H1 (cell line): Measurements from ENCODE around the gene ST7L. TPM values are rescaled to one million over a fixed set of nuclear protein-coding genes. Genes with fewer than 3 reads are reported as not detected.

ENCODE experiments used
- CTCF ChIA-PET: fragments of 300-600 bp; sonication (Branson Sonifier 250); formaldehyde crosslinking; loops from one replicate; lab custom pipeline; 2021; ENCODE audit not compliant: partially characterized antibody; lab: Charles Lee
- POLR2A ChIA-PET: fragments of 300-600 bp; sonication (Branson Sonifier 250); formaldehyde crosslinking; loops from one replicate; lab custom pipeline; 2021; ENCODE audit warnings: inconsistent platforms; ENCODE audit not compliant: partially characterized antibody; lab: Charles Lee
- DNase-seq, 2 experiments: peaks; one replicate each; pipeline versions ENCODE4 v3.0.0 to v3.0.0-alpha.2; 2010 to 2022; ENCODE audit warnings: low spot score in 2 of 2, low read depth in 1 of 2, mixed read lengths in 1 of 2
- FAIRE-seq: peaks from 2 replicates; lab custom pipeline; 2011; peaks lifted over from hg19 to GRCh38; lab: Jason Lieb, UNC
- H2AFZ ChIP-seq: 2 replicates; pipeline ENCODE4 v1.8.1; 2012; ENCODE audit warnings: low read length, inconsistent platforms
- H2AK5ac ChIP-seq: 2 replicates; pipeline ENCODE4 v1.6.1; 2013; ENCODE audit warnings: low read depth, low read length
- H2BK120ac ChIP-seq: replicated peaks from 2 replicates; pipeline ENCODE3; 2013; ENCODE audit warnings: low read depth, low read length, inconsistent platforms
- H2BK12ac ChIP-seq: 2 replicates; pipeline ENCODE4 v1.6.1; 2013; ENCODE audit warnings: low read depth, low read length
- H2BK15ac ChIP-seq: 2 replicates; pipeline ENCODE4 v1.6.1; 2013; ENCODE audit warnings: low read length
- H2BK20ac ChIP-seq: 2 replicates; pipeline ENCODE4 v1.6.1; 2013; ENCODE audit warnings: low read length
- H2BK5ac ChIP-seq: 2 replicates; pipeline ENCODE4 v1.6.1; 2013; ENCODE audit warnings: low read depth, low read length
- H3K14ac ChIP-seq: 2 replicates; pipeline ENCODE4 v1.6.1; 2013; ENCODE audit warnings: inconsistent platforms; ENCODE audit not compliant: insufficient read length
- H3K18ac ChIP-seq: 2 replicates; pipeline ENCODE4 v1.6.1; 2013; ENCODE audit warnings: low read length; ENCODE audit errors: extremely low read depth
- H3K23ac ChIP-seq: 2 replicates; pipeline ENCODE4 v1.6.1; 2013; ENCODE audit warnings: inconsistent platforms; ENCODE audit not compliant: insufficient read length
- H3K23me2 ChIP-seq: 2 replicates; pipeline ENCODE4 v1.6.1; 2013; ENCODE audit warnings: low read depth, low read length
- H3K27ac ChIP-seq: 2 replicates; pipeline ENCODE4 v1.6.1; 2011; ENCODE audit warnings: low read depth, low read length, inconsistent platforms
- H3K27me3 ChIP-seq, 4 experiments: replicated peaks in 1 of 4; 1 replicate in 1 of 4; 2 replicates in 3 of 4; pipeline versions ENCODE4 v1.6.1 to v1.8.1; 2011 to 2013; ENCODE audit warnings: low read length in 3 of 4, mild to moderate bottlenecking in 3 of 4, inconsistent platforms in 2 of 4, mixed read lengths in 2 of 4, moderate library complexity in 1 of 4; ENCODE audit not compliant: control insufficient read depth in 3 of 4, insufficient read depth in 3 of 4; ENCODE audit errors: extremely low read depth in 1 of 4
- H3K36me3 ChIP-seq, 4 experiments: 2 replicates each; pipeline versions ENCODE4 v1.6.1 to v1.8.1; 2011 to 2013; ENCODE audit warnings: mild to moderate bottlenecking in 4 of 4, low read length in 3 of 4, moderate library complexity in 2 of 4, control low read depth in 1 of 4, inconsistent platforms in 1 of 4; ENCODE audit not compliant: insufficient read depth in 4 of 4, control insufficient read depth in 2 of 4
- H3K4ac ChIP-seq: replicated peaks from 2 replicates; pipeline ENCODE3; 2013; ENCODE audit warnings: low read length, low read depth, mixed read lengths, inconsistent platforms; ENCODE audit not compliant: insufficient read length
- H3K4me1 ChIP-seq, 4 experiments: replicated peaks in 1 of 4; 1 replicate in 1 of 4; 2 replicates in 3 of 4; pipeline versions ENCODE4 v1.6.1 to v1.8.1; 2011 to 2013; ENCODE audit warnings: low read length in 3 of 4, inconsistent platforms in 2 of 4, mixed read lengths in 1 of 4; ENCODE audit not compliant: insufficient read depth in 4 of 4, control insufficient read depth in 3 of 4
- H3K4me2 ChIP-seq, 2 experiments: 2 replicates each; pipeline versions ENCODE4 v1.6.1 to v1.8.1; 2011 to 2013; ENCODE audit warnings: low read depth in 2 of 2, low read length in 2 of 2, control low read depth in 1 of 2, inconsistent platforms in 1 of 2, mild to moderate bottlenecking in 1 of 2; ENCODE audit not compliant: insufficient read depth in 1 of 2
- H3K4me3 ChIP-seq, 4 experiments: fragments of 200-600, 300-600 bp in 1 of 4; sonication (generic), shearing (Covaris generic), sonication (Bioruptor Twin) in 1 of 4; 2 replicates each; pipeline versions ENCODE4 v1.5.1 to v1.8.1; 2011 to 2016; ENCODE audit warnings: low read length in 4 of 4, low read depth in 3 of 4, control low read depth in 2 of 4, inconsistent platforms in 2 of 4, mild to moderate bottlenecking in 2 of 4, mixed read lengths in 1 of 4, moderate library complexity in 1 of 4; ENCODE audit not compliant: insufficient read depth in 2 of 4; ENCODE audit errors: extremely low read depth in 1 of 4
- H3K56ac ChIP-seq: replicated peaks from 2 replicates; pipeline ENCODE3; 2013; ENCODE audit warnings: low read depth, mild to moderate bottlenecking, mixed read lengths, low read length, inconsistent platforms; ENCODE audit not compliant: insufficient read length
- H3K79me1 ChIP-seq: 2 replicates; pipeline ENCODE4 v1.6.1; 2013; ENCODE audit warnings: low read depth, low read length, control low read depth
- H3K79me2 ChIP-seq, 2 experiments: 2 replicates each; pipeline versions ENCODE4 v1.6.1 to v1.8.1; 2012 to 2013; ENCODE audit warnings: low read length in 2 of 2, mild to moderate bottlenecking in 2 of 2, inconsistent platforms in 1 of 2; ENCODE audit not compliant: insufficient read depth in 2 of 2, control insufficient read depth in 1 of 2
- H3K9ac ChIP-seq, 4 experiments: replicated peaks in 1 of 4; 1 replicate in 1 of 4; 2 replicates in 3 of 4; pipeline versions ENCODE4 v1.6.1 to v1.8.1; 2011 to 2013; ENCODE audit warnings: low read depth in 3 of 4, low read length in 3 of 4, control low read depth in 2 of 4, mild to moderate bottlenecking in 2 of 4, moderate library complexity in 2 of 4, inconsistent platforms in 1 of 4; ENCODE audit errors: extremely low read depth in 1 of 4
- H3K9me3 ChIP-seq, 2 experiments: 2 replicates each; pipeline versions ENCODE4 v1.6.1 to v1.8.1; 2012 to 2013; ENCODE audit warnings: mild to moderate bottlenecking in 2 of 2, moderate library complexity in 2 of 2, control low read depth in 1 of 2, inconsistent platforms in 1 of 2, low read depth in 1 of 2, low read length in 1 of 2, mixed read lengths in 1 of 2; ENCODE audit not compliant: insufficient read depth in 2 of 2
- H4K20me1 ChIP-seq, 2 experiments: replicated peaks in 1 of 2; 2 replicates each; pipeline versions ENCODE3 to v1.8.1; 2011 to 2013; ENCODE audit warnings: inconsistent platforms in 2 of 2, low read length in 2 of 2, mild to moderate bottlenecking in 1 of 2; ENCODE audit not compliant: insufficient read depth in 2 of 2, control insufficient read depth in 1 of 2
- H4K5ac ChIP-seq: 2 replicates; pipeline ENCODE4 v1.6.1; 2013; ENCODE audit warnings: low read length, low read depth, mixed read lengths, inconsistent platforms; ENCODE audit not compliant: insufficient read length
- H4K8ac ChIP-seq: 2 replicates; pipeline ENCODE4 v1.8.0; 2013; ENCODE audit warnings: mild to moderate bottlenecking, moderate library complexity, low read length, inconsistent platforms; ENCODE audit not compliant: insufficient read depth; ENCODE audit errors: extremely low read depth
- H4K91ac ChIP-seq: replicated peaks from 2 replicates; pipeline ENCODE3; 2013; ENCODE audit warnings: low read length, mixed read lengths, inconsistent platforms; ENCODE audit not compliant: insufficient read length
- BACH1 ChIP-seq: IDR thresholded peaks from 2 replicates; pipeline ENCODE4 v1.6.1; 2012; ENCODE audit warnings: low read length, improper control_type of control experiment
- CEBPB ChIP-seq: IDR thresholded peaks from 2 replicates; pipeline ENCODE4 v1.6.1; 2012; ENCODE audit warnings: low read depth, low read length
- SP1 ChIP-seq: IDR thresholded peaks from 2 replicates; pipeline ENCODE4 v1.6.1; 2011; ENCODE audit warnings: low read depth, low read length
- WGBS, 2 experiments: shearing (Covaris generic) in 1 of 2; methylation state at CpG; one replicate each; pipeline versions ENCODE4 v1.1.6 to v1.1.7; 2013 to 2015; ENCODE audit warnings: low lambda C conversion rate in 2 of 2, mixed read lengths in 2 of 2, inconsistent platforms in 1 of 2, low coverage in 1 of 2, missing lambda C conversion rate in 1 of 2; ENCODE audit not compliant: insufficient replicate concordance in 2 of 2, insufficient coverage in 1 of 2, insufficient read length in 1 of 2; ENCODE audit errors: extremely low coverage in 1 of 2, missing lambda C conversion rate in 1 of 2; 5-methylcytosine and 5-hydroxymethylcytosine counted together
- polyA plus RNA-seq, 7 experiments: library from polyadenylated mRNA; depleted of rRNA in 3 of 7; stranded (reverse) in 5 of 7; unstranded in 2 of 7; fragments of >200 nt in 5 of 7; fragments of 200-250 nt in 2 of 7; gene quantifications; 1 replicate in 5 of 7; 2 replicates in 1 of 7; 4 replicates in 1 of 7; pipeline versions ENCODE4 v1.2.1 to v1.2.3, GENCODE V29; 2011 to 2013; ENCODE audit warnings: missing spikeins in 2 of 7, mixed read lengths in 2 of 7
- total RNA-seq: library from RNA; stranded (reverse); fragmentation: NEBNext Ultra II Directional; extraction: Animal tissue kit (Norgen Biotek cat#: 25700); gene quantifications from 2 replicates; pipeline ENCODE4 v1.2.1, GENCODE V29; 2021

ST7L gene
- total and polyA plus RNA-seq, 2 of the 8 experiments (the other 6 are each of a cell fraction or from before 2014, with no cell fraction given) = 9.6 to 16.2 TPM

- FAIRE-seq = no peak
Observed at GRCh38 chr1:112541299-112541698, 77.6 kb downstream of the ST7L start.

More at GRCh38 chr1:112541299-112541698, 77.6 kb downstream of the ST7L start:
- ChIA-PET CTCF (interaction anchor here (0.6 to 2.5 kb wide), 4 partner anchors 9 to 307 kb away, joined by 3 to 10 read pairs (median 7); no protein-coding TSS in a partner anchor), POLR2A (interaction anchor here (0.7 kb wide), 1 partner anchor 1021 kb away, joined by 3 read pairs; no protein-coding TSS in a partner anchor)
- Histone ChIP-seq H3K36me3 (peaks cover 0 to 8% (median 0%) of the 10 kb centered on the region in 4 experiments; a peak in 1 of 8 replicates), H3K23me2 (no peaks in the 10 kb centered on the region), H4K5ac (no peak overlapping the region), H2BK20ac (no peak overlapping the region), H3K56ac (no peak overlapping the region), H2BK15ac (no peak overlapping the region), H3K14ac (no peak overlapping the region), H3K4me1 (no peaks in the 10 kb centered on the region), H3K4ac (no peak overlapping the region), H2AK5ac (no peak overlapping the region), H3K79me1 (no peaks in the 10 kb centered on the region), H3K79me2 (no peaks in the 10 kb centered on the region), H3K9me3 (no peaks in the 10 kb centered on the region), H2BK5ac (no peak overlapping the region), H3K4me2 (no peak overlapping the region), H3K9ac (no peak overlapping the region), H4K91ac (no peak overlapping the region), H3K23ac (no peak overlapping the region), H3K4me3 (no peak overlapping the region), H3K27me3 (no peaks in the 10 kb centered on the region), H3K27ac (no peak overlapping the region), H2AFZ (no peak overlapping the region), H3K18ac (no peak overlapping the region), H4K20me1 (no peaks in the 10 kb centered on the region), H4K8ac (no peak overlapping the region), H2BK12ac (no peak overlapping the region), H2BK120ac (no peak overlapping the region)
- TF ChIP-seq CEBPB (no peak), BACH1 (no peak), SP1 (no peak)
- DNase-seq = no peak
- WGBS, 2 experiments = 63% methylated on average over 1 of the region's 1 CpG; no CpG with 5 or more reads in 1 of the 2 experiments
